HepG2 (cell line): ENCODE results near the gene MTPN. TPM values are rescaled to one million over a fixed set of nuclear protein-coding genes. Genes with fewer than 3 reads are reported as not detected.

Experiments used
- AFF4 ChIP-seq: sonication (generic); formaldehyde crosslinking; IDR thresholded peaks from 2 replicates; pipeline ENCODE4 v1.4.0; 2020; ENCODE audit warnings: missing genetic modification reagents
- AGO1 ChIP-seq: fragments of 200-400 bp; formaldehyde crosslinking; IDR thresholded peaks from 2 replicates; pipeline ENCODE4 v1.6.1; 2017; ENCODE audit warnings: mild to moderate bottlenecking, low read depth, low read length, moderate library complexity; ENCODE audit not compliant: poor library complexity, severe bottlenecking
- E2F5 ChIP-seq: sonication (generic); formaldehyde crosslinking; conservative IDR thresholded peaks from 2 replicates; pipeline ENCODE4 v1.4.0; 2020; ENCODE audit warnings: missing genetic modification reagents
- ERF ChIP-seq: IDR thresholded peaks from 2 replicates; pipeline ENCODE4 v1.6.1; 2018; ENCODE audit warnings: missing biosample characterization, missing genetic modification reagents
- NR2F6 ChIP-seq, 2 experiments: IDR thresholded peaks; 2 replicates each; pipeline ENCODE4 v1.6.1; 2016; ENCODE audit warnings: antibody characterized with exemption in 1 of 2, mild to moderate bottlenecking in 1 of 2
- SSRP1 ChIP-seq: IDR thresholded peaks from 2 replicates; pipeline ENCODE4 v1.6.1; 2016; ENCODE audit warnings: control low read depth
- ZNF569 ChIP-seq: sonication (generic); formaldehyde crosslinking; IDR thresholded peaks from 2 replicates; pipeline ENCODE4 v1.5.0; 2020; ENCODE audit warnings: mild to moderate bottlenecking, missing genetic modification reagents, moderate library complexity, borderline replicate concordance
- ZNF614 ChIP-seq: IDR thresholded peaks from 2 replicates; pipeline ENCODE4 v1.6.1; 2018; ENCODE audit warnings: missing biosample characterization, missing genetic modification reagents, inconsistent platforms, borderline replicate concordance
- polyA plus RNA-seq, 8 experiments: library from polyadenylated mRNA; depleted of rRNA in 3 of 8; stranded (reverse) in 7 of 8; unstranded in 1 of 8; fragments of >200 nt; fragmentation: Illumina TruSeq in 4 of 8; extraction: Trizol in 4 of 8; gene quantifications; 2 replicates each; pipeline versions ENCODE4 v1.2.1 to v1.2.3, GENCODE V29; 2011 to 2016; ENCODE audit warnings: low read depth in 4 of 8, missing spikeins in 1 of 8, mixed read lengths in 1 of 8; ENCODE audit not compliant: insufficient read depth in 1 of 8
- total RNA-seq, 5 experiments: library from RNA; depleted of rRNA; stranded (reverse); fragments of >200 nt; fragmentation: Illumina TruSeq; extraction: Trizol; gene quantifications; 2 replicates each; pipeline ENCODE4 v1.2.3, GENCODE V29; 2016; ENCODE audit warnings: low read depth in 1 of 5
- TF ChIP-seq, protein P1 (sequence below): IDR thresholded peaks from 2 replicates; pipeline ENCODE4 v1.6.1; 2016; ENCODE audit warnings: missing biosample characterization, missing genetic modification reagents, low read depth

Gene MTPN
- total and polyA plus RNA-seq, 2 of the 13 experiments (the other 11 are each of a cell fraction or from before 2014, with no cell fraction given), result 31.1 to 71.7 TPM

DNA sequence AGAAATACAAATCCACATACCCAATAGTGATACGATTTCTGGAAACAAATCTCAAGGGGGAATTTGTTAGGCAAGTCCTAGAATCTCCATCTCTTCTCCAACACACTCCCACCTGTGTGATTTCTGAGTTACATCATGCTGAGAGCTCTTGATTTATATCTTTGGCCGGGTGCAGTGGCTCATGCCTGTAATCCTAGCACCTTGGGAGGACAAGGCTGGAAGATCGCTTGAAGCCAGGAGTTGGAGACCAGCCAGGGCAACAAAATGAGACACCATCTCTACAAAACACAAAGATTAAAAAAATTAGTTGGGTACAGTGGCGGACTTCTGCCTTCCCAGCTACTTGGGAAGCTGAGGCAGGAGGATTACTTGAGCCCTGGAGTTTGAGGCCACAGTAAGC lies 1.5 kb upstream of the MTPN start (continued):
- TF ChIP-seq AFF4 (CRISPR knock-in tag), result no peak
- no peak for TF ChIP-seq NR2F6 (IDR thresholded peaks at IDR 0.05)
- TF ChIP-seq NR2F6 (CRISPR knock-in tag; IDR thresholded peaks at IDR 0.05), result no peak
- TF ChIP-seq, protein P1, sequence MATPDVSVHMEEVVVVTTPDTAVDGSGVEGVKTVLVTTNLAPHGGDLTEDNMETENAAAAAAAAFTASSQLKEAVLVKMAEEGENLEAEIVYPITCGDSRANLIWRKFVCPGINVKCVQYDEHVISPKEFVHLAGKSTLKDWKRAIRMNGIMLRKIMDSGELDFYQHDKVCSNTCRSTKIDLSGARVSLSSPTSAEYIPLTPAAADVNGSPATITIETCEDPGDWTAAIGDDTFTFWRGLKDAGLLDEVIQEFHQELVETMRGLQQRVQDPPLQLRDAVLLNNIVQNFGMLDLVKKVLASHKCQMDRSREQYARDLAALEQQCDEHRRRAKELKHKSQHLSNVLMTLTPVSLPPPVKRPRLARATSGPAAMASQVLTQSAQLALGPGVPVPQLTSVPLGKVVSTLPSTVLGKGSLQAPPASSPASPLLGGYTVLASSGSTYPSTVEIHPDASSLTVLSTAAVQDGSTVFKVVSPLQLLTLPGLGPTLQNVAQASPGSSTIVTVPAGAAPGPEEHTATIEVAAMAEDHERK (CRISPR knock-in tag), result no peak
- no peak for TF ChIP-seq ZNF614
- no peak for TF ChIP-seq SSRP1 (CRISPR knock-in tag)
- no peak for TF ChIP-seq AGO1
- TF ChIP-seq E2F5 (CRISPR knock-in tag), result no peak
- TF ChIP-seq ZNF569 (CRISPR knock-in tag), result no peak
- no peak for TF ChIP-seq ERF (CRISPR knock-in tag)
- TF ChIP-seq, all 625 proteins: peak for 0
